Measurements from ENCODE around the gene NR6A1. TPM values are rescaled to one million over a fixed set of nuclear protein-coding genes. Genes with fewer than 3 reads are reported as not detected.

Gene NR6A1
- polyA plus RNA-seq, 1 donor, result 1.1 TPM

DNA sequence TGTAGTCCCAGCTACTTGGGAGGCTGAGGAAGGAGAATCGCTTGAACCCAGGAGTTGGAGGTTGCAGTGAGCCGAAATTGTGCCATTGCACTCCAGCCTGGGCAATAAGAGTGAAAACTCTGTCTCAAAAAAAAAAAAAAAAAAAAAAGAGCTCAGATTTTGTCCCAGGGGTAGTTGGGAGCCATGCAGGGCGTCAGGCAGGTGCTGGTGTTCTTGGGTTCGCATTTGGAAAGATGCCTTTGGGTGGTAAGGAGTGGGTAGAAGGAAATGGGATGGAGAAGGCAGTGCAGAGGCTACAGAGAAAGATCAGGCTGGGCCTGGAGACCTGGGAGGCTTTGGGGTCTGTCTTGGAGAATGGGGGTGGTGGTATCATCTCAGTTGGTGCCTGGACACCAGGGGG lies 297.0 kb downstream of the NR6A1 start:
- no peak for DNase-seq (ENCODE audit: low read depth)

DNA sequence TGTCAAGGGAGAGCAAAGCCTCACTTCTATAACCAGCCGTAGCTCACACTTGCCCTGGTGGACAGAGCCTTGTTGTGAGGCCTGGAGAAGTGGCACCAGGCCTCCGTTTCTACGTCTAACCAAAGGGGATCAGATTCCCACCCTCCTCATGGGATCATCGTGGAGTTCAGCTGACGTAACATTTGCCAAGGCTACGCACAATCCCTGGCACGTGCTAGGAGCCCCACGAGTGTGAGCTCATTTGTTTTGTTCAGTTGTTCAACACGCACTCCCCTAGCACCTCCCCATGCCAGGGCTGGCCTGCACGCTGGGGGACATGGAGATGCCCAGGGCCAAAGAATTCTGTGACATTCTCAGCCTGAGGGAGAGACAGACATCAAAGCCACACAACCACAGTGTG lies 297.8 kb downstream of the NR6A1 start:
- DNase-seq (ENCODE audit: low read depth), result no peak

- no peak for DNase-seq (ENCODE audit: low read depth)
Observed at GRCh38 chr9:124472770-124473169, 298.3 kb downstream of the NR6A1 start.

- DNase-seq (ENCODE audit: low read depth), result no peak
Observed at GRCh38 chr9:124471761-124472160, 299.4 kb downstream of the NR6A1 start.

DNA sequence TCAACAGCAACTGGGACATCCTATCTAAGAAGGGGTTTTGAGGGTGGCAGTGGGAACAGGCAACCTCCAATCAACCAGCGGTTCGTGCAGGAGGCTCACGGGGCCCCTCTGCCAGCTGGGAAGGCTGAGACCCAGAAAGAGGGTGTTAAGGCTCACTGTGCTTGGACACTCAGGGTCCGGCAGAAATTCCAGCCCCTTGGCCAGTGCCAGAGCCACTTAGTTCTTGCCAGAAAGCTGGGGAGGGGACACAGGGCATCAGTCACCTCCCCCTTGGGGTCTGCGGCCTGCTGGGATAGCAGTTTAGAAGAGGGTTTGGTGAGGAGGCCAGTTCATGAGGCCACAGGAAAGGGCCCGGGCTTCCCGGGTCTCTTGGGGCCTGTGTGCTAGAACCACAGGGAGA lies 300.4 kb downstream of the NR6A1 start:
- no peak for DNase-seq (ENCODE audit: low read depth)

- no peak for DNase-seq (ENCODE audit: low read depth)
Observed at GRCh38 chr9:124470306-124470705, 300.8 kb downstream of the NR6A1 start.

GRCh38 chr9:124469011-124469832 lies 301.9 kb downstream of the NR6A1 start:
- no peak for DNase-seq (ENCODE audit: low read depth)

- no peak for DNase-seq (ENCODE audit: low read depth)
Observed at GRCh38 chr9:124468061-124468740, 302.9 kb downstream of the NR6A1 start.

GRCh38 chr9:124467410-124468060 lies 303.6 kb downstream of the NR6A1 start:
- DNase-seq (ENCODE audit: low read depth), result no peak

Other genes with a start within 250 kb of the NR6A1 start
- 140 TPM for gene OLFML2A, start 5.8 kb upstream of the NR6A1 start, polyA plus RNA-seq (ENCODE audit: insufficient read length)
- gene WDR38, start 82.1 kb upstream of the NR6A1 start, polyA plus RNA-seq (ENCODE audit: insufficient read length), result 0.11 TPM
- gene RPL35, start 90.6 kb upstream of the NR6A1 start, polyA plus RNA-seq (ENCODE audit: insufficient read length), result 2,207 TPM
- 27.9 TPM for gene ARPC5L, start 90.8 kb upstream of the NR6A1 start, polyA plus RNA-seq (ENCODE audit: insufficient read length)
- 10.9 TPM for gene GOLGA1, start 169.8 kb upstream of the NR6A1 start, polyA plus RNA-seq (ENCODE audit: insufficient read length)